ENCODE results near the gene FAM83D. TPM values are rescaled to one million over a fixed set of nuclear protein-coding genes. Genes with fewer than 3 reads are reported as not detected.
A peak's percentile ranks its signal among the peaks of the same experiment; 100 is the strongest.

FAM83D gene
- total and polyA plus RNA-seq, 2 experiments from 2014 or later, result 33.3 to 91.3 TPM

GRCh38 chr20:38970302-38970701, 44.1 kb downstream of the FAM83D start (continued):
- no peak for TF ChIP-seq REST (IDR thresholded peaks at IDR 0.05; ENCODE audit: unreplicated experiment)
- TF ChIP-seq POLR2AphosphoS5 (IDR thresholded peaks at IDR 0.05; ENCODE audit: low read depth), result no peak
- no peak for TF ChIP-seq EZH2phosphoT487 (IDR thresholded peaks at IDR 0.05; ENCODE audit: unreplicated experiment)
- TF ChIP-seq STAT1 (IDR thresholded peaks at IDR 0.05; ENCODE audit: unreplicated experiment), result no peak
- no peak for TF ChIP-seq ZNF114 (CRISPR knock-in tag; IDR thresholded peaks at IDR 0.05)
- no peak for TF ChIP-seq CREB1 (CRISPR knock-in tag; IDR thresholded peaks at IDR 0.05; ENCODE audit: low read depth)

GRCh38 chr20:38973107-38973506, 46.9 kb downstream of the FAM83D start:
- H3K79me2 ChIP-seq (replicated peaks; ENCODE audit: insufficient read depth), result peaks cover 45% of the 10 kb centered on the region
- H3K4me3 Mint-ChIP-seq, result no peak overlapping the region
- H3F3A ChIP-seq (replicated peaks; ENCODE audit: low read depth), result no peaks in the 10 kb centered on the region
- DNase-seq (ENCODE audit: low spot score) (no peak), ATAC-seq (no peak)
- H4K20me1 ChIP-seq (replicated peaks; ENCODE audit: insufficient read depth), result peaks cover 10% of the 10 kb centered on the region
- H3K4me1 Mint-ChIP-seq, result no peaks in the 10 kb centered on the region
- peaks cover 28% of the 10 kb centered on the region for H3K36me3 Mint-ChIP-seq (ENCODE audit: low read depth)
- no peaks in the 10 kb centered on the region for H3K9me3 Mint-ChIP-seq
- H3K27me3 Mint-ChIP-seq (ENCODE audit: insufficient read depth, low read depth, poor library complexity), result peaks cover 2% of the 10 kb centered on the region
- H3K4me3 ChIP-seq, result no peak overlapping the region
- no peak overlapping the region for H3K4me2 ChIP-seq
- peaks cover 39% of the 10 kb centered on the region for H3K36me3 ChIP-seq (ENCODE audit: insufficient read depth)
- no peak overlapping the region for H2AFZ ChIP-seq
- H3K27ac Mint-ChIP-seq, result no peak overlapping the region
- H3K9me2 ChIP-seq (ENCODE audit: insufficient read depth), result no peaks in the 10 kb centered on the region
- no peaks in the 10 kb centered on the region for H3K4me1 ChIP-seq (ENCODE audit: insufficient read depth)
- H3K27ac ChIP-seq (ENCODE audit: low read depth), result peak overlapping the region; percentile 70; the same call in 1 of the 2 replicates
- H3K27me3 ChIP-seq (ENCODE audit: insufficient read depth), result no peaks in the 10 kb centered on the region
- no peak for TF ChIP-seq REST (IDR thresholded peaks at IDR 0.05; ENCODE audit: unreplicated experiment)
- no peak for TF ChIP-seq ZNF114 (CRISPR knock-in tag; IDR thresholded peaks at IDR 0.05)
- no peak for TF ChIP-seq POLR2AphosphoS5 (IDR thresholded peaks at IDR 0.05; ENCODE audit: low read depth)
- no peak for TF ChIP-seq EZH2phosphoT487 (IDR thresholded peaks at IDR 0.05; ENCODE audit: unreplicated experiment)
- TF ChIP-seq JUNB (IDR thresholded peaks at IDR 0.05; ENCODE audit: unreplicated experiment), result no peak
- TF ChIP-seq CREB1 (CRISPR knock-in tag; IDR thresholded peaks at IDR 0.05; ENCODE audit: low read depth), result no peak
- no peak for TF ChIP-seq EZH2 (IDR thresholded peaks at IDR 0.05; ENCODE audit: low read depth, unreplicated experiment)
- TF ChIP-seq ETS1 (IDR thresholded peaks at IDR 0.05), result no peak
- no peak for TF ChIP-seq STAT1 (IDR thresholded peaks at IDR 0.05; ENCODE audit: unreplicated experiment)
- no peak for TF ChIP-seq CTCF (conservative IDR thresholded peaks at IDR 0.05; ENCODE audit: low read depth in 2 of 2)
- TF ChIP-seq NANOG (IDR thresholded peaks at IDR 0.05; ENCODE audit: borderline replicate concordance), result no peak

Data from GM23338 (cell line).